Measurements from ENCODE around the gene ZMIZ1.

Gene ZMIZ1

DNA sequence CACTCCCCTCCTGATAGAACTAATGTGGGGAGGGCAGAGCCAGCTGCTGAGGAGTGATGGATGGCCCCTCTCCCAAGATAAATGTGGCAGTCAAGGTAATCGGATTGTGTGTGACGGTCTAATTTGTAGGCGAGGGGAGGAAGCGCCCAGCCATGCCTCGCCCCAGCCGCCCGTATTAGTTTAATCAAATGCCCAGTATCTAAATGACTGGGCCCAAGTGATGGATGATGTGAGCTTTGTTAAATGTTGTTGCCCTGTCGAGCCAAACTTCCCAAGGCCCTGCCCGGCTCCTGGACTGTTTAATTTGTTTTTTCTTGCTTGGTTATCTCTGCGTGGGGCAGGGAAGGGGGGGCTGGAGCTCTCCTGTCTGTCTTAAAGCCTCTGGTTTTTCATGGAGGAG, 190.1 kb downstream of the ZMIZ1 start:
- no peak for DNase-seq (ENCODE audit: low read depth in 2 of 3, low spot score in 2 of 3)

DNA sequence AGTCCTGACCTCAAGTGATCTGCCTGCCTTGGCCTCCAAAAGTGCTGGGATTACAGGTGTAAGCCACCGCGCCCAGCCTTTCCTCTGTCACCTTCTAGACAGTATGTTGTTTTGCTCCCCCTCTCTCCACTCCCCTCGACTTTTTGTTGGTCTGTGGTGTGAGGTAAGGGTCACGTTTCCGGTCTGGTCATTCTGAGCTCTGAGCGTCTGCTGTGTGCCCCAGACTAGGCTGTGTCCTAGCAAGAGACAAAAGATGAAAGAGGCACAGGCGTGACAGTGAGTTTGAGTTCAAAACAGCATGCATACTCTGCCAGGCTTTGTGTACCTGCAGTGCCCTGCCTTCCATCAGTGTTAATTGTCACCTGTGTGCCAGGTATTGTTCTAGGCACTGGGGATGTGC, 191.1 kb downstream of the ZMIZ1 start:
- no peak for DNase-seq (ENCODE audit: low read depth in 2 of 3, low spot score in 2 of 3)

DNA sequence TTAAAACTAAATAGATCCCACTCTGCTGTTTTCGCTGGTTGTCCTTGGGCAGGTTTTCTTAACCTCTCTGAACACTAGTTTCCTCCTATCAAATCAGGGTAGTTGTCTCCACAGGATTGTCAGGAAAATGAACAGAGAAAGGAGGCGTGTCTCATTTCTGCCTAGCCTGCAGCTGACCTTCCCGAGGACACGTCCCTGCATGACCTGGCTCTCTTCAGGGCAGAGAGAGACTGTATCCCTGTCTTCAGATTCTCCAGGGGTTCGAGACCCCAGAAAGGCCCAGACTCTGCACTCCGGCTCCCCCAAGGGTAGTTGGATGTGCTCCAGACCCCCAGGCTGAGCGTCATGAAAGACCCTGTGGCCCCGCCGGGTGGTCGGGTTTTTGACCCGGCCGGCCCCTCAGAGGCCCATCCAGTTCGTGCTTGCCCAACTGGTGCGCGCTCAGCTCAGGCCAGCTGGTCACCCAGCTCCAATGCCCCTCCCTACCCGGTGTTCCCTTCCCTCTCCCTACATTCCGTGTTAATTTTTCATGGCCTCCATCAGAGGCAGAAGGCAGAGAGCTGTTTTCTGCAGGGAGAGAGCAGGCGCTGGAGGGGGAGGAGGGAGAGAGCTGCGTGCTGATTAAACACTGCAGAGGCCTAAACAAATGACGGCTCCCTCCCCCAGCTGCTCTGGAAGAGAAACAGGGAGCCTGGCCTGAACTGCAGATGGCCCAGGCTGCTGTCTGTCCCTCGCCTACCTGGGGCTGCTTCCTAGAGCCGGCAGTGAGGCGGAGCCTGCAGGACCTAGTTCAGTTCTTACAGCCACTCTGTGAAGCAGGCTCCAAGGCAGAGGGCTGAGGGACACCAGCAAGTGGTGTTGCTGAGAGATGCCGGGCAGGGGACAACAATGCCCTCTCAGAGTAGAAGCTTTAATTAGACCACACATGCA, 192.3 kb downstream of the ZMIZ1 start:
- DNase-seq (ENCODE audit: low read depth in 2 of 3, low spot score in 2 of 3): no peak

DNA sequence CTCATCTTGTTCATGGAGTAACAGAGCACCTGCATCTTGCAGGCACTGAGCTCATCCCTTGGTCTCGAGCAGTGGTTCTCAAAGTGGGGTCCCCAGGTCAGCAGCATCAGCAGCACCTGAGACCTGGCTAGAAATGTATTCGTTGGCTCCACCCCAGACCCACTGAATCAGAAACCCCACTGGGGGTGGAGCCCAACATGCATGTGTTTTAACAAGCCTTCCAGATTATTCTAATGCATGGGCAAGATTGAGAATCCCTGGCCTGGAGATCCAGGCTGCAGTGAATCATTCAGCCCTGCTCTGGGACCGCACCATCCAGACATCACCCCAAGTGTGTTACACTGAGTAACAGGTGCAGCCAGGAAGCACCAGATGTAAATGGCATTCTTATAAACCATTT, 193.4 kb downstream of the ZMIZ1 start:
- no peak for DNase-seq (ENCODE audit: low read depth in 2 of 3, low spot score in 2 of 3)

DNA sequence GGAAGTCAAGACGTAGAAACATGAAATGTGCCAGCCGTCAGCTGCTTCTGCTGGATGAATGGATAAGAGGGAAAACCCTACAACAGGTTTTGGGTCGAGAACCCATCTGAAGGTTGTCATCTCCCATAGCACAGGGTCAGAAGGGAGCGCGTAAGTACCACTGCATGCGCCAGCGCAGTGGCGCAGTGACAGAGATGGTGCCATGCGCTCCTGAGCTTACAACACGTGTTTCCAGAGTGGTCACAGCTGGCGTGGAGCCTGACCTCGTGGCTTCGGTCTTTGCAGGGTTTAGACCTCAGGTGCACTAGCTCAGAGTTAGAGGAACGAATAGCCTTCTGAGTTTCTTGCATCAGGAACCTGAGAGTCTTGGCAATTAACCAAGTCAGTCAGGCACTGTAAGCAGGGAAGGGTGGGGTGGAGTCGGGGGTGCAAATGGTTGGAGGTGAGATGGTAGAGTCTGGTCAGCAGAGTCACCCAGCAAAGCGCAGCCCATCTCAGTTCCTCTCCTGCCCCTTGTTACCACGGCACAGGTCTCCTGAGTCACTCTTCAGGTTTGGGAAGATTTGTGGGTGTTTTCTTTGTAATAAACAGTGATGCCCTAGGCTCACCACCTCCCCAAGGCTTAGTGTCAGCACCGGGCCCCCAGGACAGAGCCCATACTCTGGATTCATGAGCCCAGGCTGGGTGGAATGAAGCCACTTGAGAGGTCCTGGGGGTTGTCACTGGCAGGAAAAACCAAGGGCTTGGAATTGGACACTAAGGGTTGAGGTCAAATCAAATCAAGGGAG, 194.4 kb downstream of the ZMIZ1 start:
- no peak for DNase-seq (ENCODE audit: low read depth in 2 of 3, low spot score in 2 of 3)

DNA sequence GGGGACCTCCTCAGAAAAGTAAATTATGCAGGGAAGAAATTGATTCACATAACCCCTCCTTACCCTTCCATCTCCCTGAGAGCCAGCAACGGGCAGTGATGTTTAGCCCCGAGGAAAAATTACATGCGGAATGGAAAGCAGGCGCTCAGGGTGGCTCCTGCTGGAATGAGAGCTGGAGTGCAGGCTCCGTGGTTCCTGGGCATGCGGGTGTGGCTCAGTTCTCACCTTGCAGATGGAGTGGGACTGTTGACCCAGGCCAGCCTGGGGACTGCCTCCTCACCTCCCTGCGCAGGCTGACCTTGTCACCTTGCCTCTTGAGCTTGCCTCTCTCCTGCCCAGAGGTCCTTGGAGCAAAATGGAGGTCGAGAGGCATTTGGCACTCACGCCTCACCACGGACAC, 195.2 kb downstream of the ZMIZ1 start:
- DNase-seq (ENCODE audit: low read depth in 2 of 3, low spot score in 2 of 3): no peak

DNA sequence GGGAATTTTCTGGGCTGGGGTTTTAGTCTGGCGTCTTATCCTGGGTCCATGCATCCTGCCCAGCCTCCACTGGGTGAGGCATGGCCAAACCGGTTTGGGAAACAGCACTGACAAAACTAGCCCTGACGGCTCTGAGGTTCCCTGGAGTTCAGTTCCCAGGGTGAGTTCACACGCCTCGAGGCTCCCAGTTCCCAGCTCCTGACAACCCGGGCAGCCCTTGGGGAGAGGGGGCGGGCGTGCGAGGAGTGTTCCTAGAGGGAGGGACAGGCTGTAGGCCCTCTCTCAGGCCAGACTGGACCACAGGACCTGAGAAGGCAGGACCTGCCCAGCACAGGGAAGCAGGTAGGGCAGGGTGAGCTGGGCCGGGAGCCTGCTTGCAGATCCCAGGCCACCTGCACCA, 196.2 kb downstream of the ZMIZ1 start:
- no peak for DNase-seq (ENCODE audit: low read depth in 2 of 3, low spot score in 2 of 3)

DNA sequence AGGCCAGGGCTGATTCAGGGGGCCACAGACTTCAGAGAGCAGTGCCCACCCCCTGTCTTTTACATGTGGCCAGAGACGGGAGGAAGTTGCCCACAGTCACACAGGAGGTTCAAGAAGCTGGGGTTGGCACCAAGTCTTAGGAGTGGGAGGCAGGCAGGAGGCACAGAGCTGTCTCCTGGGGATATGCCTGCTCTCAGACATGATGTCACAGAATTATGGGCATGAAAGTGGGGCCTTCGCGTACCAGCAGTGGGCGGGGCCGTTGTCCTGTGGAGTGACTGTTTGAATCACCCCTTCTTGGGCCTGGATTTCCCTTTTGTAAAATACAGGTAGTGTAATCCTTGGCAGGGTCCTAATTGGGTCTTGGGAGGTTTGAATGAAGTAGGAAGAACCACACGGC, 197.3 kb downstream of the ZMIZ1 start:
- no peak for DNase-seq (ENCODE audit: low read depth in 2 of 3, low spot score in 2 of 3)

DNA sequence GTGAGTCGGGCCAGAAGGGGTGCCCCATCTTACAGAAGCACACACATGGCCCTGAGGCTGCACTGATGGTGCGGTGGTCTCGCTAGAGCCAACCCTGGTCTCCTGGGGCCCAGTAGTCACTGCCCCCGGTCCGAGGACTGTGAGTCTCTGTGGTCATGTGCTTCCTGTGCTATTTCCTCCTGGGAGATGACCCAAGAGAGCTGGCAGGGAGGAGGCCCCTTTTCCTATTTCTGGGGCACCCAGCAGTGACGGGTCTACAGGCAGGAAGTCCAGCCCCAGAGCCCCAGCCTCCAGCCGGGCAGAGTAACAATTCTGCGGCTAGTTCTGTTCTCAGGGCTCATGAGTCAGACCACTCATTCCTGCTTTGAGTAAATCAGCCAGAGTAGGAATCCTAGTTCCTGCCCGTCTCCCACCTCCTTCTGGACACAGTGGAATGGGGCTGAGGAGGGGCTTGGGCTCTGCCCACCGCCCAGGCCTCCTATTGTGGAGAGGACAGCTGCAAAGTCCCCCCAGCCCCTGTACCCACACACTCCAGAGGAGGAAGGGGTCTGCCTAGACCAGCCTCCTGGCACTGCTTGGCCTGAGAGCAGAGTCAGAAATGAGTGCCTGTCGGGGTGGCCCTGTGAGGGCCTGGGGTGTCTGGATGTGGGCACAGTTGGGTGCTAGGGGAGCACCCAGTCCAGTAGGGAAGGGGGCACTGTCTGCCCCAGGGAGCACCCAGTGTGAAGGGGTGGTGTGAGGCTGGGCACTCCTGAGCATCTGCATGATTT, 198.0 kb downstream of the ZMIZ1 start:
- no peak for DNase-seq (ENCODE audit: low read depth in 2 of 3, low spot score in 2 of 3)

DNA sequence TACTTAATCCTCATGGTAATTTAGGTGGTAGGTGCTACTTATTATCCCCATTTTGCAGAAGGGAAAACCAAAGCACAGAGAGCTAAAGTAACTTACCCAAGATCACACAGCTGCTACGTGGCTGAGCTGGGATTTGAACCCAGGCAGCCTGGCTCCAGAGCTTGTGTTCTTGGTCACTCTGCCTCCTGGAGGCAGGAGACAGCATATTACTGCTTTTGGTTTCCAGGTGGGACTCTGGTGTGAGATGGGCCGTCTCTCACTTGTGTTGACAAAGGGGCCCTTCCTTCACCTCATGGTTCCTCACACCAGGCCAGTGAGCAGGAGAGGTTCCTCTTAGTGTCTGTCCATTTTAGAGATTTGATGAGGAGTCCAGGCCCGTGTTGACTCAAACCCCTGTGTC, 198.7 kb downstream of the ZMIZ1 start:
- no peak for DNase-seq (ENCODE audit: low read depth in 2 of 3, low spot score in 2 of 3)

DNA sequence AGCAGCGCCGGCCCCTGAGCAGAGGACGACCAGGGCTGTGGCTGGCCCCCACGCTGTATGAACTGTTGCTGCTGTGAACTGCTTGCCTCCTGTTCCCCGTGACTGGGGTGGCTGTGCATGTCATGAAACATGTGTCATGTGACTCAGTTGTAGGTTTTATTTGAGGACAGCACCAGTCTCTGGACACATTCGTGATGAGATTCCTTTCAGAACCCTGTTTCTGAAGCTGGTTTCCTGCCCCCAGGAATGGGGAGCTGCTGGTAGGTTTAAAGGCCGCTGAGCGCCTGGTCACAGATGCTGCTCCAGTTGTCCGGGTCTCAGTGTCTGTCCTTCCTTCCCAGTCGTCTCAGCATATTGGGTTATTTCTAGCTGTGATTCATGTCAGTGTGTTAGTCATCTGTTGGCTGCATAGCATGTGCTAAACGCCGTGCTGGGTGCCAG, 199.4 kb downstream of the ZMIZ1 start:
- DNase-seq (ENCODE audit: low read depth in 2 of 3, low spot score in 2 of 3): no peak

DNA sequence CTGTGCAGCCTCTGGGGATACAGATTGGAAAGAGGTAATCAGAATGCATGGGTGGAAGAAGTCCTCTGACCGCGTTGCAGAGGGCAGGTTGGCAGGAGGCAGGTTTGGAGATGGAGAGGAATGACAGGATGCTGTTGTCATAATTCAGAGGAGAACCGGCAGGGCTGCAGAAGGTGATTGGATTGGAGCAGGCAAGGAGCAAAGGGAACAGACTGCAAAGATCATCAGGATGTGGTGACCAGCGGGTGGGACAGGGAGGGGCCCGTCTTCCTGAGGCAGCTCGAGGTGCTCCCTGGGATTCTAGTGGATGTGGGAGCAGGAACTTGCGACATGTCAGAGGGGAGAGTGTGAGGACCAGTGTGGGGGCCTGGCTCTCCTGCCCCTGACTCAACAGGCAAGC, 200.0 kb downstream of the ZMIZ1 start:
- no peak for DNase-seq (ENCODE audit: low read depth in 2 of 3, low spot score in 2 of 3)

DNA sequence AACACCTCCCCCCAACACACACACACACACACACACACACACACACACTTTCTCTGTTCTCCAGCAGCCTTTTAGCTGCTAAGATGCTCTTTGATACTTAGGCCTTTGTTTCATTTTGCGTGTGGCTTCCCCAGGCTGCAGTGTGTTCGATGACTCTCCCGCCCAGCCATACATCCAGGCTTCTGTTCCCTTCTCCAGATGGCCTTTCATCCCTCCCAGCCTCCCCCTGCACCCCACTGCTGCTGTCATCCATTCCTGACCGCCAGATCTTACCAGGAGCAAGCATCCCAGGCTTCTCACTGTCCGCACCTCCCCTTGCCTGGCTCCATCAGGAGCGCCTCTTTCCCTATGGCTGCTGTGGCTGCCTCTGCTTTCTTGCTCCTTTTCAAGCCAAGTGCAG, 200.7 kb downstream of the ZMIZ1 start:
- no peak for DNase-seq (ENCODE audit: low read depth in 2 of 3, low spot score in 2 of 3)

DNA sequence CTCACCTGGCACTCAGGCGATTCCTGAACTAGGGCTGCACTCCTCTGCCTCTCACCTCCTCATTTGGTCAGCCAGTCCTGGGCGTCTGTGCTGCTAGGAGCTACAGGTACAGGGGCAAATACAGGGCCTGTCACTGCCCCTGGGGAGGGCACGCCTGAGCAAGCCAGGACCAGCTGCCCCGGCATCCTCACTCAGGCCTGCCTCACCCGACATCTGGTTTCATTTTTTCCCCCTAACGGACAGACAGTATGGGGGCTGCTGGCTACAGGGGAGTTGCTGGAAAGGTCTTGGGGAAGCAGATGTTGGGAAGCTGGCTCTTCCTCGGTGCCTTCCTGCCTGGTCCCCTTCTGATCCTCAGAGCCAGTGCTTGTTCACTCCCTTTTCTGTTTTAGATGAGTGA, 201.2 kb downstream of the ZMIZ1 start:
- DNase-seq (ENCODE audit: low read depth in 2 of 3, low spot score in 2 of 3): no peak

DNA sequence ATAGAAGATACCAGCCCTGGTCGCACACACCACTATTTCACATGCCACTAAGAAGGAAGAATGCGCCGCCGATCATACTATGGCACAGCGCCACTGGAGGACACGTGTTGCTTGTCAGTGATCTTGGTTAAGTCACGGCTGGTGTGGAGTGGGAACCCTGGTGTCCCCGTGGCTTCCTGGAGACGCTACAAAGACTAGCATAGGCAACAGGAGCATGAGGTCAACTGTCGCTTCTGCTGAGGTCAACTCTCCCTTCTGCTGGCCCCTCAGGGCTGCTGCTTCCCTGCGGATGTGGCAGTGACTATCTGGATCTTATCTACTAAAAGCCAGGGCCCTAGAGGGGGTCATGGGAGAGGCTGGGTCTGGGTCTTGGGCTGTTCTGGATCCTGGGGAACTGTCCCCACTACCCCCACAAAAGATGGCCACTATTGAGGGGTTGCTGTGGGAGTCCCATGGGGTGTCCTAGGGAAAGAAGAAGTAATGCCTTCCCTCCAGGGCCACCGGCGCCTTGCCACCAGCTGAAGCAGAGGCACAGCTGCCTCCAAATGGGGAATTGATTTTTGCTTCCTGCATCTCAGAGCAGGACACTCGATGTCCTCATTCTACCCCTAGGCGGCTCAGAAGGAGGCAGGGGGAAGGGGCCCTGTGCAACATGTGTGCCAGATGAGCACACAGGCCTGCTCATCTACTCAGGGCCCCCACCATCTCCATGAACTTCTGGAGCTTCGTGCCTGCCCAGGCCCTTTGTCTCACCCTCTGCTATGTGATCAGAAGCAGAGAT, 201.9 kb downstream of the ZMIZ1 start:
- no peak for DNase-seq (ENCODE audit: low read depth in 2 of 3, low spot score in 2 of 3)

DNA sequence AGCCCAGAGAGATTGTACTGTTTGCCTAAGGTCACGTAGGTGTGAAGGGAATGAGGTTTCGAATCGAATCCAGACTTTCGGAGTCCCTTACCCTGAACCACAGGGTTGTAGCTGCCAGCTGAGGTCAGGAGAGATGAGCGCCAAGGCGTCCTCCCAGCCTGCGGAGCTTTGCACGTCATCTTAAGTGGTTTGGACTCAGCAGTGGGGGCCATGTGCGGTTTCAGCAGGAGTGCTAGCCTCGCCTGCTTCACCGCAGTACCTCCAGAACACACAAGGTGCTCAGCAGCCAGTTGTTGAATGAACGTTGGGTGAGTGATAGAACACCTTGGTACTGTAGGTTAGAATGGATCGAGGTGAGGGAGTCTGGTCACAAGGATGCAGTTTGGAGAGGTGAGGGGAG, 203.6 kb downstream of the ZMIZ1 start:
- no peak for DNase-seq (ENCODE audit: low read depth in 2 of 3, low spot score in 2 of 3)

DNA sequence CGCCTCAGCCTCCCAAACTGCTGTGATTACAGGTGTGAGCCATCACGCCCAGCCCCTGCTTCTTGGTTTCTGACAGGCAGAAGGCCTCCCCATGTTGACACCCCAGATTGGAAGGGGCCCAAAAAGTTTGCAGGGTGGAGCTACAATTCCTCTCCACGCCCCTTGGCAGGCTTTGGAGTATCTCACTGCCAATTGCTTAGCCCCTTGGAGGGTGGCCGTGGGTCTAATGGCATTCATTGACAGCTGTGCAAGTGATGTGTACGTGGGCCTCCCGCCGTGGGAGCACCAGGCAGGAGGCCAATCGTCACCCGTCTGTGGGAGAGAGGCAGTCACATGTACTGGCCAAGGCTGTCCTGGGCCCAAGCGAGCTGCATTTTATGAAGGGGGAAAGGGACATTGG, 204.8 kb downstream of the ZMIZ1 start:
- DNase-seq (ENCODE audit: low read depth in 2 of 3, low spot score in 2 of 3): no peak

DNA sequence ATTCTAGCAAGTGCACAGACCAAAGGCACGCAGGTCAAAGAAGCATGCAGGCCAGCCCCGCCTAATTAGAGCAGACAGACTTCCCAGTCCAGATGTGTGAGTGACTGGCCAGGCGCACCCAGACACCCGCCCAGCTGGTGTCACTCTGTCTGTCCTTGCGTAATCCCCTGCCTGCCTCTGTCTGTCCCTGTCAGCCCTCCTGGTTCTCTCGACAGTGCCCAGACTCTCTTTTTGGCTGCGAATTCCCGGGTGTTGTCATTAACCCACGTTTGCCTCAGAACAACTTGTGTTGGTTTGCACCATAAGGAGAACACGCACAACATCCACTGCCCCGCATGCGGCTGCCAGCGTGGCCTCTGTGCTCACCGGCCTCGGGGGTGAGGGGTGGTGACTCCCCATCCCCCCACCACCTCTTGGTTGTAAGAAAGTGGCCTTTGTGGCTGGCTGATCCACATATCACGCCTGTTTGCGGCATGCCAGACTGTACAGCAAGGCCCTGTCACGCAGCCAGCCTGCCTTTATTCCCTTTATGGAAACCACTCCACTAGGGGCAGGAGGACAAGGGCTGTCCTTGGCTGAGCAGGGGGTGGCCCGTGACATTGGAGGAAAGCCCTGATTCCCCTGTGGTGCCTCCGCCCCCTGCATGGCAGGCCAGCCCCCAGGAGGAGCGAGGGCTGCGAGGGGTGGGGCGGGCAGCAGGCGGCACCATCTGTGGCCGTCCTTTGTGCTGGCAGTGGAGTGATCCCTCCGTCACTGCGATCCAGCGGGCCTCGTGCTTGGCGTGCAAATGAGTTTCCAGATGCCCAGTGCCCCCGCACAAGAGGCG, 205.7 kb downstream of the ZMIZ1 start:
- no peak for DNase-seq (ENCODE audit: low read depth in 2 of 3, low spot score in 2 of 3)

DNA sequence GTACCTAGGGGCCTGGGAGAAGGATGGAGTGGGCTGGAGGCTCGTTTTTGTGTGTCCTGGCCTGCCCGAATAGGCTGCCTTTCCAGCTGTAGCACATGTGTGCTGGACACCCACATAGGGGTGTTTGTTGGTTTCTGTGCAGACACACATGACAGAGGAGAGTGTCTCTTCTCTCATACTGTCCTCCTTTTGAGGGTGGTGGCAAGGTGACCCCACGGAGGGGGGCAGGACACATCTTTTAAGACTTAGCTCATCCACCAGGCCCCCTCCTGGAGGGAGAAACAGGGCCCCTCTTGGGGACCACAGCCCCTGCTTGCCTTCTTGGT, 206.3 kb downstream of the ZMIZ1 start:
- DNase-seq (ENCODE audit: low read depth in 2 of 3, low spot score in 2 of 3): no peak

DNA sequence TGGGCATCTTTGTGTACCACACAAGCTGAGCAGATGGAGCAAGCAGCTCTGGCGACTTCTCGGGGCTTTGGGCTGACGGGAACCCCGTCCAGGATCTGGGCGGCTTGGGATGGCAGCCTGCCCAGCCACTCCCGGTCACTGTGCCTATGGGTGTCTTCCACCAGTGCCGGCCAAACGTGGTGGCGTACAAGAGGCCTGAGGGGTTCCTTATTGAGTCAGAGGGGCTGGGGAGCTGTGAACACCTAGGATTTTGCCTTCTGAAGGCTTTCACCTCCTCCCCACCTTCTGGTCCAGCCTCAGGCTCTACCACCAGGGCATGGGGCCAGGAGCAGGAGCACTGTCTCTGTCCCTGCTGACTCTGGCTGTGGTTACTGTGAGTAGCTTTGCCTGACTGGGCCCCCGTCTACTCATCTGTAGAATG, 206.7 kb downstream of the ZMIZ1 start:
- DNase-seq (ENCODE audit: low read depth in 2 of 3, low spot score in 2 of 3): no peak
